HG03342 (cell line): ENCODE data around the gene TNS3.

Experiments
- ATAC-seq: cut with Tn5 transposase; IDR thresholded peaks from one replicate; pipeline ENCODE4 v1.9.1; 2021; ENCODE audit warnings: mild to moderate bottlenecking, moderate library complexity; ENCODE audit not compliant: unreplicated experiment

The TNS3 gene

GRCh38 chr7:47393406-47393805 is 188.5 kb downstream of the TNS3 start:
- no peak for ATAC-seq

GRCh38 chr7:47392241-47392759 is 189.6 kb downstream of the TNS3 start:
- no peak for ATAC-seq

GRCh38 chr7:47391726-47392125 is 190.2 kb downstream of the TNS3 start:
- no peak for ATAC-seq

- no peak for ATAC-seq
Measured at GRCh38 chr7:47390914-47391313, 191.0 kb downstream of the TNS3 start.

GRCh38 chr7:47389923-47390630 is 191.8 kb downstream of the TNS3 start:
- no peak for ATAC-seq

GRCh38 chr7:47389171-47389922 is 192.6 kb downstream of the TNS3 start:
- ATAC-seq: no peak

- ATAC-seq: no peak
Measured at GRCh38 chr7:47387506-47387905, 194.4 kb downstream of the TNS3 start.

GRCh38 chr7:47386273-47386835 is 195.6 kb downstream of the TNS3 start:
- no peak for ATAC-seq

- no peak for ATAC-seq
Measured at GRCh38 chr7:47385536-47386125, 196.3 kb downstream of the TNS3 start.

- no peak for ATAC-seq
Measured at GRCh38 chr7:47384755-47385535, 197.0 kb downstream of the TNS3 start.

- ATAC-seq: no peak
Measured at GRCh38 chr7:47383696-47384445, 198.0 kb downstream of the TNS3 start.

GRCh38 chr7:47383072-47383471 is 198.8 kb downstream of the TNS3 start:
- ATAC-seq: no peak

GRCh38 chr7:47382200-47382599 is 199.7 kb downstream of the TNS3 start:
- ATAC-seq: no peak

GRCh38 chr7:47381134-47381495 is 200.8 kb downstream of the TNS3 start:
- no peak for ATAC-seq

- no peak for ATAC-seq
Measured at GRCh38 chr7:47380325-47381133, 201.4 kb downstream of the TNS3 start.

GRCh38 chr7:47379629-47380324 is 202.1 kb downstream of the TNS3 start:
- no peak for ATAC-seq

- no peak for ATAC-seq
Measured at GRCh38 chr7:47378728-47379395, 203.0 kb downstream of the TNS3 start.

GRCh38 chr7:47377741-47378140 is 204.2 kb downstream of the TNS3 start:
- ATAC-seq: no peak
